Activated naive CD4-positive, alpha-beta T cell treated with anti-CD3 and anti-CD28 coated beads, Interleukin-2, amount 50 U/mL, for 72 hours (primary cell): ENCODE data around the gene IL20RB. TPM values are rescaled to one million over a fixed set of nuclear protein-coding genes. Genes with fewer than 3 reads are reported as not detected.
A peak's percentile ranks its signal among the peaks of the same experiment; 100 is the strongest.

Experiments used
- ATAC-seq, 2 donors: fragments of 150-1000 bp; cut with Tn5 transposase; 2 replicates each; pipeline ENCODE4 v1.10.0; 2021; ENCODE audit warnings: mild to moderate bottlenecking in 2 of 2, moderate library complexity in 2 of 2
- DNase-seq, 2 donors: peaks; one replicate each; pipeline ENCODE4 v3.0.0; 2021 to 2022; ENCODE audit warnings: low spot score in 2 of 2
- H3K27ac Mint-ChIP-seq, 2 donors: one replicate each; pipeline ENCODE4 v1.8.0; 2022; ENCODE audit warnings: mild to moderate bottlenecking in 2 of 2, mixed read lengths in 2 of 2
- H3K36me3 Mint-ChIP-seq, 2 donors: one replicate each; pipeline ENCODE4 v1.8.0; 2022; ENCODE audit warnings: mixed read lengths in 2 of 2
- H3K9me3 Mint-ChIP-seq, 2 donors: one replicate each; pipeline ENCODE4 v1.8.0; 2022; ENCODE audit warnings: mixed read lengths in 2 of 2
- total RNA-seq, 2 donors: library from RNA; stranded (reverse); gene quantifications; one replicate each; pipeline ENCODE4 v1.2.3, GENCODE V29; 2022

Gene IL20RB
- total RNA-seq: 1 to 10 TPM; 1.8 to 1.9 TPM

DNA sequence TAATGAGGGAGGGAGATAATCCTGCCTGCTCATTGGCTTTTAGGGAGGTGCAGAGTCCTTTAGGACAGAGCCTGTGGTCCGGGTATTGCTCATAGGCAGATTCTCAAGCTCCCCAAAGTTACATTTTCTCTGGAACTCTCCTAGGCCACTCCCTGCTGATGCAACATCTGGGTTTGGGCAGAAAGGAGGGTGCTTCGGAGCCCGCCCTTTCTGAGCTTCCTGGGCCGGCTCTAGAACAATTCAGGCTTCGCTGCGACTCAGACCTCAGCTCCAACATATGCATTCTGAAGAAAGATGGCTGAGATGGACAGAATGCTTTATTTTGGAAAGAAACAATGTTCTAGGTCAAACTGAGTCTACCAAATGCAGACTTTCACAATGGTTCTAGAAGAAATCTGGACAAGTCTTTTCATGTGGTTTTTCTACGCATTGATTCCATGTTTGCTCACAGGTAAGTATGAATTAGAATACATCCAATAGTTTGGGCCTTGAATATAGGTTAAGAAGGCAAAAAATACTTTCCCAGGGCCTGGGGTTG is at the start of gene IL20RB:
Gene IL20RB, plus strand, starts transcription at position 233 of the 538 bp plus-strand sequence. Its CDS starts 131 bp downstream, at position 364.
- no peaks in the 10 kb centered on the region for H3K9me3 Mint-ChIP-seq
- DNase-seq: no peak
- H3K36me3 Mint-ChIP-seq: no peaks in the 10 kb centered on the region
- H3K27ac Mint-ChIP-seq: no peak within 1 kb of the TSS
- no peak for ATAC-seq

DNA sequence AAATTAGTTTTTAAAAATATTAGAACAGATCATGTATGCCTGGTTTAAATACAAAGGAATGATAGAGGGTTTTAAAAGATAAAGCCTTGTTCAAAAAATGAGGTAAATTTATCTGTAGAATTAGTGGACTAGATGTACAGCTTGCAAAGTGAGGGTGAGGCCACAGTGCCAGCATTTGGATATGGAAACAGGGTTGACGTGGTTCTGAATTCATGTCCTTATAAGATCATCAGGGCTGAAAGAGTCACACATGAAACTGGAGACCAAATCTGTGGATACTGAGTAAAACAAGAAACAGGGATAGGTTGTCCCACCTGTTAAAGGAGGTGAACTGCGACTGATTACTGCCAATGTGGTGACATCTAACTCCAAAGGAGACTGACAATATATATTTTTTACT is 49.5 kb upstream of the IL20RB start:
- ATAC-seq (no peak), DNase-seq (no peak)
- no peak overlapping the region for H3K27ac Mint-ChIP-seq
- peaks cover 4 to 14% of the 10 kb centered on the region in 2 donors for H3K9me3 Mint-ChIP-seq
- H3K36me3 Mint-ChIP-seq: peaks cover 16 to 54% of the 10 kb centered on the region in 2 donors

DNA sequence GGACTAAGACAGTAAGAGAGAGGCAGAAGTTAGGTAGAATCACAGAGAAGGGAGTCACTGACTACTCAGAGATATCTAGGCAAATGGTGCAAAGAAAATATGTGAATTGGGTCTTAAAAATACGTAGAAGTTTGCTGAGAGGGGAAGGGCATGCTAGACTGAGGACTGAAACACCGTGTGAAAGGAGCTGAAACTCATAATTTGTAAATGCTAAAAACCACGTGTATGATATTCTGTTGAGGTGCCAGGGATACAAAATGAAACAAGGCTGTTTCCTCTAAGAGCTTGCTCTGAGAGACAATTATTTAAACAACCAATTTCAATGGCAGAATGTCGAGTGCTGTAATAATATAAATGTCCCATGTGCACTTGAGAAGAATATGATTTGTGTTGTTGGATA is 48.6 kb upstream of the IL20RB start:
- Mint-ChIP-seq H3K27ac (no peak overlapping the region), H3K36me3 (peaks cover 9 to 49% of the 10 kb centered on the region in 2 donors), H3K9me3 (peaks cover 0 to 10% of the 10 kb centered on the region in 2 donors)
- DNase-seq (no peak), ATAC-seq (no peak)

- Mint-ChIP-seq H3K36me3 (peaks cover 4 to 50% of the 10 kb centered on the region in 2 donors), H3K27ac (no peak overlapping the region)
Observed at GRCh38 chr3:136910697-136911096, 47.1 kb upstream of the IL20RB start.

GRCh38 chr3:136913168-136913567 is 44.6 kb upstream of the IL20RB start:
- peaks cover 0 to 10% of the 10 kb centered on the region in 2 donors for H3K9me3 Mint-ChIP-seq
- no peak for ATAC-seq
- peaks cover 4 to 45% of the 10 kb centered on the region in 2 donors for H3K36me3 Mint-ChIP-seq

More at GRCh38 chr3:136910697-136911096, 47.1 kb upstream of the IL20RB start:
- ATAC-seq: no peak
- DNase-seq: no peak
- H3K9me3 Mint-ChIP-seq: peaks cover 0 to 10% of the 10 kb centered on the region in 2 donors

DNA sequence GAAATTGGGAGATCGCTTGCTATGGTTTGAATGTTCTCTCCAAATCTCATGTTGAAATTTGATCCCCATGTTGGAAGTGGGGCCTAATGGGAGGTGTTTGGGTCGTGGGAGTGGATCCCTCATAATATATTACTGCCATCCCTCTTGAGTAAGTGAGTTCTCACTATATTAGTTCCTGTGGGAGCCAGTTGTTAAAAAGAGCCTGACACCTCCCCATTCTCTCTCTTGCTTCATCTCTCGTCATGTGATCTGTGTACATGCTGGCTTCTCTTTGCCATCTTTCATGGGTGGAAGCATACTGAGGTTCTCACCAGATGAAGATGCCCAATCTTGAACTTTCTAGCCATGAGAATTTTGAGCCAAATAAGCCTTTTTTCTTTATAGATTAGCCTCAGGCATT is 43.0 kb upstream of the IL20RB start:
- no peak for ATAC-seq
- no peak overlapping the region for H3K27ac Mint-ChIP-seq
- no peak for DNase-seq
- peaks cover 4 to 45% of the 10 kb centered on the region in 2 donors for H3K36me3 Mint-ChIP-seq
- H3K9me3 Mint-ChIP-seq: peaks cover 0 to 10% of the 10 kb centered on the region in 2 donors

More at GRCh38 chr3:136913168-136913567, 44.6 kb upstream of the IL20RB start:
- DNase-seq: no peak
- no peak overlapping the region for H3K27ac Mint-ChIP-seq

DNA sequence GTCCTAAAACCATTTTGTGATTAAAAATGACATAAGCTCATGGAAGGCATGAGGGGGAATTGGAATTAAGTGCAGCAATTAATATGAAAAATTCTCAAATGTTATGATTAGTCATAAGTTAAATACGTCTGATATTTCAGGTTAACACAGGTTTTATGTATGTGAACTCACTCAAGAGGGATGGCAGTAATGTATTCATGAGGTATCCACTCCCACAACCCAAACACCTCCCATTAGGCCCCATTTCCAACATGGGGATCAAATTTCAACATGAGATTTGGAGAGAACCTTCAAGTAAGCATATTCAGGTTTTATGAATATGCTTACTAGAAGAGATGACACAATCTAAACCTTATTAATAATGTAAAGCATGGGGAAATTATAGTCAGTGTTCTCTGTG is 41.6 kb upstream of the IL20RB start:
- H3K27ac Mint-ChIP-seq: no peak overlapping the region
- no peak for DNase-seq
- no peak for ATAC-seq
- peaks cover 0 to 42% of the 10 kb centered on the region in 2 donors for H3K36me3 Mint-ChIP-seq
- H3K9me3 Mint-ChIP-seq: peaks cover 0 to 10% of the 10 kb centered on the region in 2 donors

GRCh38 chr3:136919799-136920580 is 37.8 kb upstream of the IL20RB start:
- Mint-ChIP-seq H3K9me3 (peaks cover 0 to 4% of the 10 kb centered on the region in 2 donors), H3K27ac (no peak overlapping the region), H3K36me3 (peaks cover 0 to 19% of the 10 kb centered on the region in 2 donors)
- ATAC-seq: peak; percentile 63 to 79
- no peak for DNase-seq

DNA sequence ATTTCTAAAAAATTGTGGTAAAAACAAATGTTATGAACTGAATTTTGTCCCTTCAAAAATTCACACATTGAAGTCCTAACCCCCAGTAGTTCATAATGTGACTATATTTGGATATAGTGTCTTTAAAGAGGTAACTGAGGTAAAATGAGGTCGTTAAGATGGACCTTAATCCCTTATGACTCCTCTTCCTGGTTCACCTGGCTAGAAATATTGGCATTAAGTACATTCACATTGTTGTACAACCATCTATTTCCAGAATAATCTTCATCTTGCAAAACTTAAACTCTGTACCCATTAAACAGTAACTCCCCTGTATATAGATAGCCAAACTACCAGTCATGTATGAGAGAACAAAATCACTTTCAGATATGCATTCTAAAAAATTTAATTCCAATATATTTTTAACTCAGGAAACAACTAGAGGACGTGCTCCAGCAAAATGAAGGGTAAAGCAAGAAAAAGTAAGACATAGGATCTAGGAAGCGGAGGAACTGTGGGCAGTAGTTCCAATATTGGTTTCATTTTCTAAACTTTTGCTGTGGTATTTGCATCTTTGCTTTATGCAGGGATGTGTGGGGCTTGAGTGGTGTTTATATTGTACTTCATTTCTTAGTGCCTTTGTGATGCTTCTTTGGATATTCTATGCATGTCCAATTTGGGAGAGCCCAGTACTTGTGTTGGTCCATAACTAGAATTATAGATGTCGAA is 36.7 kb upstream of the IL20RB start:
- peaks cover 0 to 15% of the 10 kb centered on the region in 2 donors for H3K36me3 Mint-ChIP-seq
- H3K9me3 Mint-ChIP-seq: peaks cover 0 to 4% of the 10 kb centered on the region in 2 donors
- DNase-seq (no peak), ATAC-seq (no peak)
- H3K27ac Mint-ChIP-seq: peak overlapping the region in 1 of 2 donors; percentile 66

DNA sequence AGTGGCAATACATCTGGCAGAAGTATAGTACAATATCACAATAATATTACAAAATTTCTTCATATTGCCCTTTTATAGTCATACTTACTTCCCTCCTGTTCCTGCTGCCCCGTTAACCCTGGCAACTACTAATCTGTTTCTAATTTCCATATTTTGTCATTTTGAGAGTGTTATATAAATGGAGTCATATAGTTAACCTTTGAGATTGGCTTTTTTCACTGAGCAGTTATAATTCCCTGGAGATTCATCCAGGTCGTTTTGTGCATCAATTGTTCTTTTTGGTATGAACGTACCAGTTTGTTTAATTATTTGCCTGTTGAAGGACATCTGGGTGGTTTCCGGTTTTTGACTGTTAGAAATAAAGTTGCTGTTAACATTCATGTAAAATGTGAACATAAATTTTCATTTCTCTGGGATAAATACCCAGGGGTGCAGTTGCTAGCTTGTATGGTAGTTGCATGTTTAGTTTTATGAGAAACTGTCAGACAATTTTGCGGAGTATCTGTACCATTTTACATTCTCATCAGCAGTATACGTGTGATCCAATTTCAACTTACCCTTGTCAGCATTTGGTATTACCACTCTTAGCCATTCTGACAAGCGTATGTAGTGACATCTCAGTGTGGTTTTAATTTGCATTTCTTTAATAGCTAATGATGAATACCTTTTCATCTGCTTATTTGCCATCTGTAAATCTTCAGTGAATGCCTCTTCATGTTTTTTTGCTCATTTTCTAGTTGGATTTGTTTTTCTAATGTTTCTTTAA is 32.2 kb upstream of the IL20RB start:
- no peak overlapping the region for H3K27ac Mint-ChIP-seq
- ATAC-seq (no peak), DNase-seq (no peak)
- H3K9me3 Mint-ChIP-seq: peaks cover 0 to 4% of the 10 kb centered on the region in 2 donors
- H3K36me3 Mint-ChIP-seq: peaks cover 0 to 34% of the 10 kb centered on the region in 2 donors

DNA sequence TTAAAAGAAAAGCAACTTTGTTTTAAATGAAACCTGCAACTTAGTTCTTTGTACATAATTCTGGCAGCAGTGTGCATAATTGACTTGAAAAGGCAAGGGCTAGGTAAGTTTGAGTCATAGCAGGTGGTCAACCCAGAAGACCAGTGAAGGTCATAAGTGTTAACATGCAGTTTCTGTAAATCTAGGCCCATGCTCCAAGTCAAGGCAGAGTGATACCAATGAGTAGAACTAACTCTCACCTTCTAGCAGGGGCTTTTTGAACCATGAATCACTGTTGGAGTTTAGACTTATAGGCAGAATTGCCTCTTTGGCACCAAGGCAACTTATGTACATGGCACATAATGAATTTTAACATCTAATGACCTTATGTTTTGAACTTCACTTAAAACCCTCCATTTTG is 29.5 kb upstream of the IL20RB start:
- Mint-ChIP-seq H3K27ac (peak overlapping the region in 1 of 2 donors; percentile 50), H3K9me3 (no peaks in the 10 kb centered on the region), H3K36me3 (peaks cover 3 to 28% of the 10 kb centered on the region in 2 donors)
- DNase-seq: no peak
- ATAC-seq: peak; percentile 71 to 94

DNA sequence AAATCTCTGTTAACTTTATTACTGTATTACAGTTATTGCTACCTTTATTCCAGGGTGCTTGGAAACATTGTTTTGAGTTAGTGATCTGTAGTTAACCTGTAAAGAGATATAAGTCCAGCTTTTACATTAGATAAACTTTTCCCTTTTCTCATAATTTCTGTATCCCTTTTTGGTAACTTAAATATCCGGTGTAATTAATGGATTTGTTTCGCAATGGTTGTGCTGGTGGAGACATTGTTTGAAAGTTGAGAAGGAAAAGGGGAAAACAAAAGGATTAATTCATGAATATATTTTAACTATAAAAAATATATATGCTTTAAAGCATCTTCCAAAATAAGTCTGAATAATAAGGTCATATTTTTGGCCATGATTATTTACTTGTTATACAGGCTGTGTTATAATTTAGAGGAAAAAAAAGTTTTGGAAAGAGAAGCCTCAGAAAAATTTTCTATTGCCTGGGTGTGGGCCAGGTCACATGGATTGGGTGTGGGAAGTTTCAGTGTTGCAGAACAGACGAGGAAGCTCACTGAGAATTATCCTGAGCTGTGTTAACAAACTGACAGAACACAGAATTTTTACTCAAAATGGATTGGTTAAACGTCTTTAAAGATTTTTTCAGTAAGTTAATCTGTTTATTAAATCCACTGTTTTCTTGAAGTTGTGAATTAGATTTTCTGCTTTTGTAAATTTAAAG is 27.7 kb upstream of the IL20RB start:
- ATAC-seq: no peak
- Mint-ChIP-seq H3K36me3 (peaks cover 4 to 47% of the 10 kb centered on the region in 2 donors), H3K9me3 (no peaks in the 10 kb centered on the region), H3K27ac (no peak overlapping the region)
- no peak for DNase-seq

GRCh38 chr3:136931606-136932005 is 26.2 kb upstream of the IL20RB start:
- Mint-ChIP-seq H3K27ac (peak overlapping the region in 1 of 2 donors; percentile 13), H3K36me3 (peaks cover 6 to 61% of the 10 kb centered on the region in 2 donors), H3K9me3 (no peaks in the 10 kb centered on the region)
- DNase-seq (no peak), ATAC-seq (no peak)

DNA sequence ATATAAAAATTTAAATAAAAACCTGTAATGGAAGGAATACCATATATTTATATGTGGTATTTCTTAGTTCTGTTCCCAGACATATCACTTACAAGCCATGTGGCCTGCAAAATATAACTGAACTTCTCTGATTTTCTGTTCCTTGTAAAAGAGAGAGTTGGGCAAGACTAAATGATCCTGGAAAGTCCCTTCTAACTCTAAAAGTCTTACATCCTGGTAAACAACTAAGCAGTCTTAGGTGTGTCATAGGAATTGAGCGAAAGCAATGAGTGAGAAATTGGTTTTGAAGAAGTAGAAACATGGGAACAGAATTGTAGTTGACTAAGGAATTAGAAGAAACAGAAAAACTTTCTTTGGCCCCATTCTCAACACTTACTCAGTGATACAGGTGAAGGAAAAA is 25.3 kb upstream of the IL20RB start:
- no peak for DNase-seq
- Mint-ChIP-seq H3K36me3 (peaks cover 9 to 64% of the 10 kb centered on the region in 2 donors), H3K9me3 (peaks cover 0 to 3% of the 10 kb centered on the region in 2 donors), H3K27ac (peak overlapping the region; percentile 40 to 77)
- ATAC-seq: peak; percentile 59 to 68

- DNase-seq (no peak), ATAC-seq (peak in 1 of 2 donors; percentile 43)
- H3K9me3 Mint-ChIP-seq: peaks cover 0 to 6% of the 10 kb centered on the region in 2 donors
- peak overlapping the region; percentile 40 to 69 for H3K27ac Mint-ChIP-seq
- peaks cover 9 to 62% of the 10 kb centered on the region in 2 donors for H3K36me3 Mint-ChIP-seq
Observed at GRCh38 chr3:136932978-136933772, 24.6 kb upstream of the IL20RB start.
